BLaER1 treated with 17β-estradiol and CSF1 and Interleukin-3, amounts not matched to agents 10 nM and 100 nM (cell line): ENCODE data around the gene IFT27.

ENCODE experiments used
- H3K27ac ChIP-seq, 11 experiments: shearing (Covaris generic); formaldehyde crosslinking; 2 replicates each; pipeline ENCODE4 v1.8.1; 2022
- H3K27me3 ChIP-seq, 11 experiments: shearing (Covaris generic); formaldehyde crosslinking; 2 replicates each; pipeline ENCODE4 v1.8.1; 2022
- H3K36me3 ChIP-seq, 11 experiments: shearing (Covaris generic); formaldehyde crosslinking; 2 replicates each; pipeline ENCODE4 v1.8.1; 2022
- H3K4me1 ChIP-seq, 10 experiments: shearing (Covaris generic); formaldehyde crosslinking; 2 replicates each; pipeline ENCODE4 v1.8.1; 2022
- H3K4me2 ChIP-seq, 11 experiments: shearing (Covaris generic); formaldehyde crosslinking; 2 replicates each; pipeline ENCODE4 v1.8.1; 2022
- H3K4me3 ChIP-seq, 10 experiments: shearing (Covaris generic); formaldehyde crosslinking; 2 replicates each; pipeline ENCODE4 v1.8.1; 2022
- H3K9ac ChIP-seq, 11 experiments: shearing (Covaris generic); formaldehyde crosslinking; 2 replicates each; pipeline ENCODE4 v1.8.1; 2022
- H3K9me3 ChIP-seq, 11 experiments: shearing (Covaris generic); formaldehyde crosslinking; replicated peaks in 1 of 11; 2 replicates each; pipeline ENCODE4 v1.8.1; 2022
- H4K20me1 ChIP-seq, 11 experiments: shearing (Covaris generic); formaldehyde crosslinking; 2 replicates each; pipeline ENCODE4 v1.8.1; 2022
- Cebpa-rat ChIP-seq, 11 experiments: shearing (Covaris generic); IDR thresholded peaks; 2 replicates each; pipeline ENCODE4 v1.8.1; 2022

The IFT27 gene, protein sequence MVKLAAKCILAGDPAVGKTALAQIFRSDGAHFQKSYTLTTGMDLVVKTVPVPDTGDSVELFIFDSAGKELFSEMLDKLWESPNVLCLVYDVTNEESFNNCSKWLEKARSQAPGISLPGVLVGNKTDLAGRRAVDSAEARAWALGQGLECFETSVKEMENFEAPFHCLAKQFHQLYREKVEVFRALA

DNA sequence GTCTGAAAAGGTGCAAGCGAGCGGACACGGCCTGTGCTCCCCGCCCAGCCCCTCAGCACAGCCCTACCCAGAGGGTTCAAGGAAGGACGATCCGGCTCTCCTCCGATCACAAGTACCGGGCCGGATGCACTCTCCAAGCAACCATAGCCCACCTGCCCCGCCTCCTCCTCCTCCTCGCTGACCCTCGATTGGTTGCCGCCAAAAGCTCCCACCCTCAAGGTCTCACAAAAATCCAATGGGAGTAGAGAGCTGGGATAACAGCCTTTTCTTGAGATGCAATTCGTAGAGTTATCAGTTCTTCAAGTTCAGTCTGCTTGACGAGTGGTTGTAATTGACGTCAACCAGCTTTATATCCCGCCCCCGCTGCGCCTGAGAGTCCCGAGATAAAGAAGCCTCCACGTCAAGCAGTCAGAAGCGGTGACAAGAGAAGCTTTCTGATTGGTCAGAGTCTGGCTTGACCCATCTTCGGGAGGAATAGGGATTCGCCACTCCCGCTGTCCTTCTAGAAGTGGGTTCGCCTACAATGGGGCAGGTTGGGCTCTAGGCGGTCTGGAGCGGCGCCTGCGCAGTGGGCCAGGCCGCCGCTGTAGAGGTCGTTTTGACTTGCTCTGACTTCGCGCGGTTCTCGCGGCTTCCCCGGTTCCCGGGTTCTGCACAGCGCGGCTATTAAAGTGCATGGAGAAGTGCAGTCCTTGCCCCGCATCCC, at the start of gene IFT27:
Gene IFT27, minus strand, starts transcription at position 156 of the 706 bp plus-strand sequence. CDS start 412 bp downstream, outside the sequence.
- no peaks in the 10 kb centered on the region for H3K27me3 ChIP-seq
- H3K4me1 ChIP-seq: peaks cover 28 to 51% (median 47%) of the 10 kb centered on the region in 10 experiments
- H3K9ac ChIP-seq: peak within 1 kb of the TSS; percentile 71 to 81 (median 79)
- peaks cover 0 to 17% (median 9%) of the 10 kb centered on the region in 11 experiments; a peak in 6 of 22 replicates for H3K9me3 ChIP-seq
- TF ChIP-seq Cebpa-rat (IDR thresholded peaks at IDR 0.05): no peak
- H3K4me3 ChIP-seq: peak within 1 kb of the TSS; percentile 58 to 78 (median 72)
- no peaks in the 10 kb centered on the region for H4K20me1 ChIP-seq
- H3K36me3 ChIP-seq: no peaks in the 10 kb centered on the region
- peak within 1 kb of the TSS; percentile 77 to 97 (median 91) for H3K4me2 ChIP-seq
- H3K27ac ChIP-seq: peak within 1 kb of the TSS; percentile 35 to 74 (median 59); a peak in 21 of 22 replicates

DNA sequence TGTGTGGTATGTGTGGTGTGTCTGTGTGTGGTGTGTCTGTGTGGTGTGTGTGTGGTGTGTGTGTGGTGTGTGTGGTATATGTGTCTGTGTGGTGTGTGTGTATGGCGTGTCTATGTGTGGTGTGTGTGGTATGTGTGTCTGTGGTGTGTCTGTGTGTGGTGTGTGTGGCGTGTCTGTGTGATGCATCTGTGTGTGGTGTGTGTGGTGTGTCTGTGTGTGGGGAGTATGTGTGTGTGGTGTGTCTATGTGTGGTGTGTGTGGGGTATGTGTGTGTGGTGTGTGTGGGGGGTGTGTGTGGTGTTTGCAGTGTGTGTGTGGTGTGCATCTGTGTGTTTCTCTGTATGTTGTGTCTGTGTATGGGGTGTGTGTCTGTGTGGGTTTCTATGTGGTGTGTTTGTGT, 48.7 kb upstream of the IFT27 start:
- Histone ChIP-seq H3K36me3 (no peaks in the 10 kb centered on the region), H3K4me2 (no peak overlapping the region), H3K4me3 (no peak overlapping the region), H3K9me3 (no peaks in the 10 kb centered on the region), H4K20me1 (peaks cover 0 to 28% (median 0%) of the 10 kb centered on the region in 11 experiments; a peak in 4 of 22 replicates), H3K4me1 (peaks cover 0 to 10% (median 7%) of the 10 kb centered on the region in 10 experiments; a peak in 15 of 20 replicates), H3K27me3 (peaks cover 0 to 84% (median 12%) of the 10 kb centered on the region in 11 experiments; a peak in 15 of 22 replicates), H3K27ac (no peak overlapping the region), H3K9ac (no peak overlapping the region)
- no peak for TF ChIP-seq Cebpa-rat (IDR thresholded peaks at IDR 0.05)

DNA sequence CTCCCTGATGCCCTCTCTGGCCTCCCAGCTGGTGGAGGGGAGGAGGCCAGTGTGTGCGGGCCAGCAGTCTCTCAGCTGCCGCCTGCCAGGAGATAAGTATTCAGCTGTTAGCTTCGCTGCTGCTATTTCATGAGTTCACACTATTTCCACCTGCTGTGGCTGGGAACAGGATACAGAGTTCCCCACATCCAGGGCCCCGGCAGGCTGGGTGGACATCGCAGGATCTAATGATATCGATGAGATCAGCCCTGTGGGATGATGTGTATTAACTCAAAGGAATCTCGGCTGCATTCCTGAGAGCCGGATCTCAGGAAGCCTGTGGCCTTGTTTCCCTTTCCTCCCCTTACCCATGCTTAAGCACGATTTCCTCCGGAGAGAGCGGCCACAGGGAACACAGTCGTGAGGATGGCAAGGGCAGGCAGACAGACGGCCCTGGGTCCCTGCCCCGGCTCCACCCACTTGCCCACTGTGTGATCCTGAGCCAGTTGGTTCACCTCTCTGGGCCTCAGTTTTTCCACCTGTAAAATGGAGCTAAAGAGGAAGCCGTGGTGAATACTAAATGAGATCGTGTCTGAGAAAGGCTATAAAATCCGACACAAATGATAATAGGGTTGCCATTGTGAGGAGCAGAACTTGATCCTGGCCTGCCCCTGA, 47.4 kb upstream of the IFT27 start:
- TF ChIP-seq Cebpa-rat (IDR thresholded peaks at IDR 0.05): no peak
- H3K36me3 ChIP-seq: no peaks in the 10 kb centered on the region

DNA sequence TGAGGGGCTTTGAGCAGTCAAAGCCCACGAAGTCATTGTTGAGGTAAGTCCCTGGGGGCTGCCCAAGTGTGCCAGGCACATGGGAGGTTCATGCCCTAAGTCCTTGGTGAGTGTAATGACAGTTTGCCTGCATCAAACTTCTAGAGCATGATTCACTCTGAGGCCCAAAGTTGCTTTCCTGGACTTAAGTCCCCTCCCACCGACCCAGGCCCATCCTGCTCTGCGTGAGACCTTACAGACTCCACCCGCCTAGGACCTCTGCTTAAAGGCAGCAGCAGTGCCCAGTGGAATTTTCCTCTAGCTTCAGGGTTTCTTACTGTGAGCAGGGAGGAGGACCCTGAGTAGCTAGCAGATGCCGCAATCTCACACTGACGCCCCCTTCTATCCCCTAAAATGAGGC, 46.7 kb upstream of the IFT27 start:
- H3K27ac ChIP-seq: no peak overlapping the region
- peaks cover 19 to 84% (median 33%) of the 10 kb centered on the region in 11 experiments for H3K27me3 ChIP-seq
- TF ChIP-seq Cebpa-rat (IDR thresholded peaks at IDR 0.05): no peak

More for the DNA sequence above, 47.4 kb upstream of the IFT27 start:
- H3K4me3 ChIP-seq: no peak overlapping the region
- H3K4me1 ChIP-seq: peaks cover 0 to 10% (median 7%) of the 10 kb centered on the region in 10 experiments; a peak in 15 of 20 replicates
- no peak overlapping the region for H3K9ac ChIP-seq
- H3K4me2 ChIP-seq: no peak overlapping the region
- H4K20me1 ChIP-seq: peaks cover 0 to 41% (median 0%) of the 10 kb centered on the region in 11 experiments; a peak in 6 of 22 replicates
- no peaks in the 10 kb centered on the region for H3K9me3 ChIP-seq
- no peak overlapping the region for H3K27ac ChIP-seq
- H3K27me3 ChIP-seq: peaks cover 12 to 84% (median 26%) of the 10 kb centered on the region in 11 experiments

DNA sequence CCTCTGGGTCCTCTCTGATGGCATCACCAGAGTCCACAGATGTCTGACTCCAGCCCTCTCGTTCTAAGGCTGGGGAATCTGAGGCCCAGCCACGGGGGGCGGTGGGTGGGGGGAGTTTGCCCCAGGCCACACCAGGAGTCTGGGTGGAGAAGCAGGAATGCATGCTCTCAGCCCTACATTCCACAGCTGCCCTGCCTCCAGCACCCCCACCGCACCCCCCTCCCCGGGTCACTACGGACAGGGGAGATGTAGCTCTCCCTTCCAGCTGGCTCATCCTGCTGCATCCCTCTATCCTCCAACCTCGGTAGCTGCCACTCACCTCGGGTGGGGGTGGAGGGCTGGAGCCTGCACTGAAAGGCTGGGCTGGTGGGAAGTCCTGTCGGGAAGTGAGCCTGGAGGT, 43.2 kb upstream of the IFT27 start:
- Histone ChIP-seq H3K4me1 (peaks cover 17 to 34% (median 31%) of the 10 kb centered on the region in 10 experiments), H3K9me3 (no peaks in the 10 kb centered on the region), H3K27ac (no peak overlapping the region), H4K20me1 (peaks cover 0 to 74% (median 17%) of the 10 kb centered on the region in 11 experiments; a peak in 14 of 22 replicates), H3K36me3 (no peaks in the 10 kb centered on the region), H3K27me3 (peaks cover 54 to 96% (median 68%) of the 10 kb centered on the region in 11 experiments), H3K4me2 (no peak overlapping the region), H3K4me3 (no peak overlapping the region), H3K9ac (no peak overlapping the region)
- no peak for TF ChIP-seq Cebpa-rat (IDR thresholded peaks at IDR 0.05)

More for the DNA sequence above, 46.7 kb upstream of the IFT27 start:
- Histone ChIP-seq H4K20me1 (peaks cover 0 to 49% (median 0%) of the 10 kb centered on the region in 11 experiments; a peak in 6 of 22 replicates), H3K9ac (no peak overlapping the region), H3K36me3 (no peaks in the 10 kb centered on the region), H3K9me3 (no peaks in the 10 kb centered on the region), H3K4me3 (no peak overlapping the region), H3K4me1 (peaks cover 0 to 10% (median 7%) of the 10 kb centered on the region in 10 experiments; a peak in 16 of 20 replicates), H3K4me2 (no peak overlapping the region)

DNA sequence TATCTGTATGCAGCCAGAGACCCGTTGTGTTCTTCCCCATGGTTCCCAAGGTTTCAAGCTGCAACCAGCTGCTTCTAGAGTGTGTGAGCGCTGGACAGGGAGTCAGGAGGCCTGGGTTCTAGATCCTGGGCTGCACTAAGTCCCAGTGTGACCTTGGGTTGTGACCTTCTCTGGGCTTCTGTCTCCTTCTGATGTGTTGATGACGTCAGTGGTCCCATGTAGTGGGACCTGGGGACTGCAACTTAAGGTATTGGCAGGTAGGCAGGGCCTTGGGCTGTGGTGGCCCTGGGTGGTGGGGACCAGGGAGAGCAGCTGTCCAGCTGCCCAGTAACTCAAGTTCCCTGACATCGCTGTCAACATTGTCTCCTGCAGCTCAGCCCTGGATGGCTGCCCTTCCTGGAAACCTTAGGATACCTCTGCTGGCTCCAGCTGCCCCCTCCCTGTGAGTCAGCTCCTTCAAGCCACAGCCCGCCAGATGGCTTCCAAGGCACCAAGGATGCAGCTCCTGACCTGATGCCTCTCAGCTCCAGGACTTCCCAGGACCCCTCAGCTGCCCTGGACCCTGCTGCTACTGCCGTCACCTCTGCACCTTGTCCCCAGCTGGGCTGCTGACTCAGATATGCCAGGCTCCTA, 42.2 kb upstream of the IFT27 start:
- H3K4me3 ChIP-seq: no peak overlapping the region
- H3K4me1 ChIP-seq: peaks cover 17 to 40% (median 31%) of the 10 kb centered on the region in 10 experiments
- H3K27me3 ChIP-seq: peaks cover 59 to 97% (median 77%) of the 10 kb centered on the region in 11 experiments
- no peak overlapping the region for H3K27ac ChIP-seq
- no peak overlapping the region for H3K4me2 ChIP-seq
- peaks cover 0 to 68% (median 17%) of the 10 kb centered on the region in 11 experiments; a peak in 14 of 22 replicates for H4K20me1 ChIP-seq
- no peak overlapping the region for H3K9ac ChIP-seq
- no peaks in the 10 kb centered on the region for H3K36me3 ChIP-seq
- H3K9me3 ChIP-seq: no peaks in the 10 kb centered on the region
- TF ChIP-seq Cebpa-rat (IDR thresholded peaks at IDR 0.05): no peak

DNA sequence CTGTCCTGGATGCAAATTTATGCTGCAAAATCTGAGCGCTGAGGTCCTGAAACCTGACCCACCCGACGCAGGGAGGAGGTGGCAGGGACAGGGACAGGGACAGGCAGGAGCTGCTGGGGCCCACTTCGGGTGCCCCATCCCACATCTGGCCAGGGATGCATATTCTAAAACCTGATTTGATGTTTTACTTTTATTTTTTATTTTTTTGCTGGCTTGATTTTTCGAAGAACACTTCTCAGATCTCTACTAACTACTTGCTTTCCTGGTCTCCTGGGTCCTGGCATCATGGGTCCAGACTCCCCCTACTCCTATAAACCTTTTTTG, 41.6 kb upstream of the IFT27 start:
- Histone ChIP-seq H3K4me3 (peak overlapping the region in 6 of 10 experiments; percentile 41 to 56 (median 46); a peak in 9 of 20 replicates), H4K20me1 (peaks cover 0 to 63% (median 17%) of the 10 kb centered on the region in 11 experiments; a peak in 14 of 22 replicates), H3K9me3 (no peaks in the 10 kb centered on the region), H3K27ac (no peak overlapping the region), H3K4me1 (peaks cover 17 to 40% (median 31%) of the 10 kb centered on the region in 10 experiments), H3K27me3 (peaks cover 59 to 96% (median 81%) of the 10 kb centered on the region in 11 experiments), H3K4me2 (peak overlapping the region in 9 of 11 experiments; percentile 52 to 96 (median 79); a peak in 13 of 22 replicates), H3K36me3 (no peaks in the 10 kb centered on the region), H3K9ac (no peak overlapping the region)
- TF ChIP-seq Cebpa-rat (IDR thresholded peaks at IDR 0.05): no peak
